ENCODE data around the gene ROR2. TPM values are rescaled to one million over a fixed set of nuclear protein-coding genes. Genes with fewer than 3 reads are reported as not detected.

The ROR2 gene
- total and polyA plus RNA-seq, 2 of the 8 experiments (the other 6 are each of a cell fraction or from before 2014, with no cell fraction given), result 2.7 to 4.3 TPM

GRCh38 chr9:91842358-91843049 is 107.5 kb downstream of the ROR2 start:
- TF ChIP-seq JUN (IDR thresholded peaks at IDR 0.05; ENCODE audit: low read depth, low read length) (no peak), SIRT6 (IDR thresholded peaks at IDR 0.05; ENCODE audit: low read length) (no peak), CEBPB (IDR thresholded peaks at IDR 0.05; ENCODE audit: low read depth, low read length) (no peak), TCF12 (IDR thresholded peaks at IDR 0.05; ENCODE audit: low read depth, low read length) (no peak), SP2 (IDR thresholded peaks at IDR 0.05; ENCODE audit: low read length) (no peak), POLR2AphosphoS5 (IDR thresholded peaks at IDR 0.05; ENCODE audit: low read depth, low read length) (no peak), BRCA1 (IDR thresholded peaks at IDR 0.05; ENCODE audit: low read depth, low read length) (no peak)
- TF ChIP-seq, protein P1, sequence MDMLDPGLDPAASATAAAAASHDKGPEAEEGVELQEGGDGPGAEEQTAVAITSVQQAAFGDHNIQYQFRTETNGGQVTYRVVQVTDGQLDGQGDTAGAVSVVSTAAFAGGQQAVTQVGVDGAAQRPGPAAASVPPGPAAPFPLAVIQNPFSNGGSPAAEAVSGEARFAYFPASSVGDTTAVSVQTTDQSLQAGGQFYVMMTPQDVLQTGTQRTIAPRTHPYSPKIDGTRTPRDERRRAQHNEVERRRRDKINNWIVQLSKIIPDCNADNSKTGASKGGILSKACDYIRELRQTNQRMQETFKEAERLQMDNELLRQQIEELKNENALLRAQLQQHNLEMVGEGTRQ (IDR thresholded peaks at IDR 0.05; ENCODE audit: low read length), result no peak
- Histone ChIP-seq H3K14ac (ENCODE audit: insufficient read length) (no peak overlapping the region), H2BK120ac (replicated peaks; ENCODE audit: low read depth, low read length) (no peak overlapping the region), H3K18ac (ENCODE audit: extremely low read depth, low read length) (no peak overlapping the region), H3K27ac (ENCODE audit: low read depth, low read length) (no peak overlapping the region), H2AK5ac (ENCODE audit: low read depth, low read length) (no peak overlapping the region), H2BK20ac (ENCODE audit: low read length) (no peak overlapping the region), H3K4me2 (ENCODE audit: insufficient read depth in 1 of 2, low read depth in 2 of 2, low read length in 2 of 2) (no peak overlapping the region), H3K9ac (replicated peaks in 1 of 4; ENCODE audit: extremely low read depth in 1 of 4, low read depth in 3 of 4, low read length in 3 of 4) (no peak overlapping the region), H3K4me1 (replicated peaks in 1 of 4; ENCODE audit: control insufficient read depth in 3 of 4, insufficient read depth in 4 of 4, low read length in 3 of 4) (peaks cover 0 to 9% (median 6%) of the 10 kb centered on the region in 4 experiments; a peak in 5 of 7 replicates), H2BK15ac (ENCODE audit: low read length) (no peak overlapping the region), H3K79me2 (ENCODE audit: control insufficient read depth in 1 of 2, insufficient read depth in 2 of 2, low read length in 2 of 2) (no peaks in the 10 kb centered on the region), H2AFZ (ENCODE audit: low read length) (no peak overlapping the region), H3K27me3 (replicated peaks in 1 of 4; ENCODE audit: control insufficient read depth in 3 of 4, extremely low read depth in 1 of 4, insufficient read depth in 3 of 4, low read length in 3 of 4) (no peaks in the 10 kb centered on the region), H3K9me3 (ENCODE audit: insufficient read depth in 2 of 2, low read depth in 1 of 2, low read length in 1 of 2) (no peaks in the 10 kb centered on the region), H3K4me3 (ENCODE audit: extremely low read depth in 1 of 4, insufficient read depth in 2 of 4, low read depth in 3 of 4, low read length in 4 of 4) (no peak overlapping the region), H4K8ac (ENCODE audit: extremely low read depth, insufficient read depth, low read length) (no peak overlapping the region; the same call in 1 of the 2 replicates), H3K36me3 (ENCODE audit: control insufficient read depth in 2 of 4, insufficient read depth in 4 of 4, low read length in 3 of 4) (no peaks in the 10 kb centered on the region), H3K79me1 (ENCODE audit: low read depth, low read length) (no peaks in the 10 kb centered on the region), H4K5ac (ENCODE audit: insufficient read length, low read depth, low read length) (no peak overlapping the region), H2BK5ac (ENCODE audit: low read depth, low read length) (no peak overlapping the region), H4K20me1 (replicated peaks in 1 of 2; ENCODE audit: control insufficient read depth in 1 of 2, insufficient read depth in 2 of 2, low read length in 2 of 2) (peaks cover 0 to 5% of the 10 kb centered on the region in 2 experiments), H3K56ac (replicated peaks; ENCODE audit: insufficient read length, low read depth, low read length) (no peak overlapping the region), H3K4ac (replicated peaks; ENCODE audit: insufficient read length, low read depth, low read length) (no peak overlapping the region), H4K91ac (replicated peaks; ENCODE audit: insufficient read length, low read length) (no peak overlapping the region), H3K23ac (ENCODE audit: insufficient read length) (no peak overlapping the region), H3K23me2 (ENCODE audit: low read depth, low read length) (peaks cover 6% of the 10 kb centered on the region; the same call in 1 of the 2 replicates), H2BK12ac (ENCODE audit: low read depth, low read length) (no peak overlapping the region)
- FAIRE-seq, result no peak
- CTCF ChIA-PET (ENCODE audit: partially characterized antibody), result interaction anchor here (1.1 to 1.3 kb wide), 2 partner anchors 14 to 16 kb away, joined by 3 to 4 read pairs; no protein-coding TSS in a partner anchor
- DNase-seq (ENCODE audit: low read depth in 1 of 2, low spot score in 2 of 2), result no peak
- 72% methylated on average over 9 of the region's 9 CpGs; no CpG with 5 or more reads in 1 of the 2 experiments for WGBS, 2 experiments (ENCODE audit: extremely low coverage in 1 of 2, insufficient coverage in 1 of 2, insufficient read length in 1 of 2, insufficient replicate concordance in 2 of 2, low coverage in 1 of 2, low lambda C conversion rate in 2 of 2, missing lambda C conversion rate in 1 of 2)
- POLR2A ChIA-PET (ENCODE audit: partially characterized antibody), result no interaction called here

Data from H1 (cell line).